Measurements from ENCODE around the gene MICOS13.

The MICOS13 gene

GRCh38 chr19:5648464-5648863, 31.9 kb downstream of the MICOS13 start:
- H3K9me3 ChIP-seq (ENCODE audit: severe bottlenecking): no peaks in the 10 kb centered on the region
- no peak for DNase-seq
- no peaks in the 10 kb centered on the region for H3K27me3 ChIP-seq (ENCODE audit: insufficient read depth, low read depth, severe bottlenecking)
- H3K36me3 ChIP-seq: peaks cover 91% of the 10 kb centered on the region
- no peak overlapping the region for H3K4me3 ChIP-seq (ENCODE audit: low read depth, low read length)
- H3K27ac ChIP-seq: no peak overlapping the region
- TF ChIP-seq CTCF (IDR thresholded peaks at IDR 0.05; ENCODE audit: low read depth, low read length): no peak

DNA sequence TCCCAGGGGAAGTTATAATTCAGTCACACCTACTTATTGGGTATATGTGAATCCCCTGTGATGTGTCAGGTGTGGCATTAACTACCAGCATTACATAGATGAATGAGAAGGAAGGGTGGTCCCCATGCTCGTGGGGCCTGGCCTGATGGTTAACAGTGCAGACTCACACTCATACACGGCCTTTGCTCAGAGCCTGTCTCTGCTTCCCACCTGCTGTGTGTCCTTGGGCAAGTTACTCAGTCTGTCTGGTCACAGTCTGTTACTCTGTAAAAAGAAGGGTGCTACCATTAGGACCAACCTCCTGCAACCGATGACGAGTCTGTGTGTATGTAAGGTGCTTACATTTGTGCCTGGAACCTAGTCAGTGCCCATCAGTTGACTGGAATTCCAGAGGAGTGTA, 33.6 kb downstream of the MICOS13 start:
- Histone ChIP-seq H3K27me3 (ENCODE audit: insufficient read depth, low read depth, severe bottlenecking) (no peaks in the 10 kb centered on the region), H3K4me3 (ENCODE audit: low read depth, low read length) (no peak overlapping the region), H3K27ac (no peak overlapping the region), H3K36me3 (peaks cover 91% of the 10 kb centered on the region), H3K9me3 (ENCODE audit: severe bottlenecking) (no peaks in the 10 kb centered on the region)
- no peak for TF ChIP-seq CTCF (IDR thresholded peaks at IDR 0.05; ENCODE audit: low read depth, low read length)
- no peak for DNase-seq

- no peak for TF ChIP-seq CTCF (IDR thresholded peaks at IDR 0.05; ENCODE audit: low read depth, low read length)
- H3K27ac ChIP-seq: no peak overlapping the region
- H3K4me3 ChIP-seq (ENCODE audit: low read depth, low read length): no peak overlapping the region
- peaks cover 89% of the 10 kb centered on the region for H3K36me3 ChIP-seq
- DNase-seq: no peak
- H3K9me3 ChIP-seq (ENCODE audit: severe bottlenecking): no peaks in the 10 kb centered on the region
- no peaks in the 10 kb centered on the region for H3K27me3 ChIP-seq (ENCODE audit: insufficient read depth, low read depth, severe bottlenecking)
Measured at GRCh38 chr19:5645409-5645808, 34.9 kb downstream of the MICOS13 start.

GRCh38 chr19:5644037-5644436, 36.3 kb downstream of the MICOS13 start:
- no peak overlapping the region for H3K4me3 ChIP-seq (ENCODE audit: low read depth, low read length)
- no peak for TF ChIP-seq CTCF (IDR thresholded peaks at IDR 0.05; ENCODE audit: low read depth, low read length)
- no peak for DNase-seq
- H3K27me3 ChIP-seq (ENCODE audit: insufficient read depth, low read depth, severe bottlenecking): no peaks in the 10 kb centered on the region
- peaks cover 81% of the 10 kb centered on the region for H3K36me3 ChIP-seq
- H3K9me3 ChIP-seq (ENCODE audit: severe bottlenecking): no peaks in the 10 kb centered on the region
- H3K27ac ChIP-seq: no peak overlapping the region

- Histone ChIP-seq H3K27me3 (ENCODE audit: insufficient read depth, low read depth, severe bottlenecking) (no peaks in the 10 kb centered on the region), H3K9me3 (ENCODE audit: severe bottlenecking) (no peaks in the 10 kb centered on the region), H3K36me3 (peaks cover 82% of the 10 kb centered on the region), H3K4me3 (ENCODE audit: low read depth, low read length) (no peak overlapping the region), H3K27ac (no peak overlapping the region)
- no peak for TF ChIP-seq CTCF (IDR thresholded peaks at IDR 0.05; ENCODE audit: low read depth, low read length)
- no peak for DNase-seq
Measured at GRCh38 chr19:5643060-5643459, 37.3 kb downstream of the MICOS13 start.

GRCh38 chr19:5642204-5642603, 38.1 kb downstream of the MICOS13 start:
- no peak for DNase-seq

More at GRCh38 chr19:5642204-5642603, 38.1 kb downstream of the MICOS13 start:
- Histone ChIP-seq H3K27ac (no peak overlapping the region), H3K36me3 (peaks cover 82% of the 10 kb centered on the region), H3K4me3 (ENCODE audit: low read depth, low read length) (no peak overlapping the region), H3K9me3 (ENCODE audit: severe bottlenecking) (no peaks in the 10 kb centered on the region), H3K27me3 (ENCODE audit: insufficient read depth, low read depth, severe bottlenecking) (no peaks in the 10 kb centered on the region)
- no peak for TF ChIP-seq CTCF (IDR thresholded peaks at IDR 0.05; ENCODE audit: low read depth, low read length)
